Measurements from ENCODE around the gene REEP6.

REEP6 gene

DNA sequence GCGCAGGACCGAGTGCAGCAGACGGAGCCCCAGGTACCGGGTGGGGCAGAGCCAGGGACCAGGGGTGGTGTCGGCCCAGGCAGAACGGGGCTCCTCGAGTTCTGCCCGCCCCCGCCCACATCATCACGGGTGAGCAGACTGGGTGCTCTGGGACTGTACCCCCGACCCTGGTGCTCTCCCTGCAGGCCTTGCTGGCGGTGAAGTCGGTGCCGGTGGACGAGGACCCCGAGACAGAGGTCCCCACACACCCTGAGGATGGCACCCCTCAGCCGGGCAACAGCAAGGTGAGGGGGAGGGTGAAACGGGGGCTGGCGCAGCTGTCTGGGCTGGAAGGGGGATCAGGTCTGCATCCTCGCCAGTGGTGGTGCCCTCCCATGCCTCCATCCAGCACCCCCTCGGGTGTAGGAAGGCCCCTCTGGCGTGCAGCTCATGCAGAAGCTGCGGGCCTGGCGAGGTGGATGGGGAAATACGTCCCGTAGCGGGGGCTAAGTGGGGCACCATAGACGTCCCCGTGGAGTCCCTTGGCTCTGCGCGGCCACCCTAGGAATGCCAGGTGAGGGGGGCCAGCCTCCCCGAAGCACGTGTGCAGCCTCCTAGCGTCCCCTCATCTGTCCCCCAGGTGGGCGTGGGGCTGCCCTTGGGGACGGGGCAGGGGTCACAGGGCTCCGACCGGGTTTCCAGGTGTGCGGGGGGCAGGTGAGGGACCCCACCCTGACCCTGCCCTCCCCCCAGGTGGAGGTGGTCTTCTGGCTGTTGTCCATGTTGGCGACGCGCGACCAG is 34.7 kb upstream of the REEP6 start:
- no peak for DNase-seq (ENCODE audit: low read depth)

DNA sequence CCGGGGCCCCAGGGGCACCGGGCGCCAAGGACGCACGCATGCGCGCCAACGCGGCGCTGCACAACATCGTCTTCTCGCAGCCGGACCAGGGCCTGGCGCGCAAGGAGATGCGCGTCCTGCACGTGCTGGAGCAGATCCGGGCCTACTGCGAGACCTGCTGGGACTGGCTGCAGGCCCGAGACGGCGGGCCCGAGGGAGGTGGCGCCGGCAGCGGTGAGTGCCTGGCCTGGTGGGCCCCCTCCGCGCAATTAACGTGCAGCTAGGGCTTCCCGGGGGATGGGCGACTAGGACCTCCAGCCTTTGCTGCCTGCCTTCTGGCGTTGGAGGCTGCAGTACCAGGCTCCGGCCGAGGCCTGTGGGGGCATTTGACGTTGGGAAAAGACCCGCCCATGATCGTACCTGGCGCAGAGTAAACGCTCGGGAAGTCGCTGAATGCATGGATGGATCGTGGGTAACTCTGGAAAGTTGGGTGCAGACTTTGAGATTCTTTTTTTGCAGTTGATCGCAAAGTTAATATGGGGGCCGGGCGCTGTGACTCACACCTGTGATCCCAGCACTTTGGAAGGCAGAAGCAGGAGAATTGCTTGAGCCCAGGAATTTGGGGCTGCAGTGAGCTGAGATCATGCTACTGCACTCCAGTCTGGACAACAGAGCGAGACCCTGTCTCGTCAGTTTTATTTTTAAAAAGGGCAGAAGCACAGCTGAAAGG is 33.8 kb upstream of the REEP6 start:
- no peak for DNase-seq (ENCODE audit: low read depth)

GRCh38 chr19:1457892-1458291 is 33.1 kb upstream of the REEP6 start:
- no peak for DNase-seq (ENCODE audit: low read depth)

DNA sequence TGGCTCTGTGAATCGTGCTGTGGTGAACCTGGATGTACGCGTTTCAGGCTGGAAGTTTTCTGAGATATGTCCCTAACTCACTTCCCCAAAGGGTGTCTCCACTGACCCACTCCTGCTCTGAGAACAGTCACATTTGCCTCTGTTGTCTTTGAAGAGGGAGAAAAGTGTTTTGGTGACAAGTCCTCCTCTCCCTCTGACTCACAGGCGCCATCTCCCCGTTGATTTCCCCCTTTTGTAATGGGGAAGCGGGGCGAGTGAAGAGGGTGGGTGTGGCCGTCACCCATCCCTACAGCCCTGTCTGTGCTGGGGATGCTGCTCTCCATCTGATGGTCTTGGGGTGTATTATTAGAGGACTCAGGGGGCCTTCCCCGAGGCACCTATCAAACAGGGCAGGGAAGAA is 31.5 kb upstream of the REEP6 start:
- DNase-seq (ENCODE audit: low read depth): no peak

DNA sequence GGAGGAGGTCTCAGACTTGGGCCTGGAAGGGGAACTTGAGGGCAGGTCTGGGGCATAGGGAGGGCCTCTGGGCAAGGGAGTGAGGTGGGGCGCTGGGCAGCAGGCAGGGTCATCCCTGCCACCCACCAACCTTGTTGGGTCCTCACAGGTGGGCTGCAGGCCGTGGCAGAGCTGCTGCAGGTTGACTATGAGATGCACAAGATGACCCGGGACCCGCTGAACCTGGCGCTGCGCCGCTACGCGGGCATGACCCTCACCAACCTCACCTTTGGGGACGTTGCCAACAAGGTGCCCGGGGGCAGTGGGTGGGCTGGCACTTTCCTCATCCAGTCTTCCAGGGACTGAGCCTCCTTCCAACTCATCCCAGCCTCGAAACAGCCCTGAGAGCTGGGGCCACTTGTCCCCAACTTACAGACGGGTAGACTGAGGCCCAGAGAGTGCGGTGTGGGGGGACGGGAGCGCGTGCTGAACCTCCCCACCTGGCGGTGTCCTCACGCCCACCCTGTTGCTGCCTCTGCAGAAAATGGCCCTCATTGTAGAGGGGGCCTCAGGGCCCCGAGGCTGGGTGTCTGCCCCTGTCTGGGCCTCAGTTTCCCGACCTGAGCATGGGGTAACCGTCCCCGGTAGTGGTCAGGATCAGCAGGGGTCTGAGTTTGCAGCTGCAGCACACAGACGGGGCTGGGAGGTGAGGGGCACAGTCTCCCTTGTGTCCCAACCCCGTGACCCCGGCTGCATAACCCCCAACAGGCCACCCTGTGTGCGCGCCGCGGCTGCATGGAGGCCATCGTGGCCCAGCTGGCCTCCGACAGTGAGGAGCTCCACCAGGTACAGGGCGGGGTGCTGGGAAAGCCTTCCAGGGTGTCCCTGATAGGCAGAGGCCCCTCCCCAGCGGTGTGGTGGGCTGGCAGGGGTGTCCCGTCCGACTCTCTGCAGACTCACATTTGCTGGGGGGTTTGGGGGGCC is 30.7 kb upstream of the REEP6 start:
- DNase-seq (ENCODE audit: low read depth): no peak

- no peak for DNase-seq (ENCODE audit: low read depth)
These were observed 29.1 kb upstream of the REEP6 start for GRCh38 chr19:1461862-1462261.

DNA sequence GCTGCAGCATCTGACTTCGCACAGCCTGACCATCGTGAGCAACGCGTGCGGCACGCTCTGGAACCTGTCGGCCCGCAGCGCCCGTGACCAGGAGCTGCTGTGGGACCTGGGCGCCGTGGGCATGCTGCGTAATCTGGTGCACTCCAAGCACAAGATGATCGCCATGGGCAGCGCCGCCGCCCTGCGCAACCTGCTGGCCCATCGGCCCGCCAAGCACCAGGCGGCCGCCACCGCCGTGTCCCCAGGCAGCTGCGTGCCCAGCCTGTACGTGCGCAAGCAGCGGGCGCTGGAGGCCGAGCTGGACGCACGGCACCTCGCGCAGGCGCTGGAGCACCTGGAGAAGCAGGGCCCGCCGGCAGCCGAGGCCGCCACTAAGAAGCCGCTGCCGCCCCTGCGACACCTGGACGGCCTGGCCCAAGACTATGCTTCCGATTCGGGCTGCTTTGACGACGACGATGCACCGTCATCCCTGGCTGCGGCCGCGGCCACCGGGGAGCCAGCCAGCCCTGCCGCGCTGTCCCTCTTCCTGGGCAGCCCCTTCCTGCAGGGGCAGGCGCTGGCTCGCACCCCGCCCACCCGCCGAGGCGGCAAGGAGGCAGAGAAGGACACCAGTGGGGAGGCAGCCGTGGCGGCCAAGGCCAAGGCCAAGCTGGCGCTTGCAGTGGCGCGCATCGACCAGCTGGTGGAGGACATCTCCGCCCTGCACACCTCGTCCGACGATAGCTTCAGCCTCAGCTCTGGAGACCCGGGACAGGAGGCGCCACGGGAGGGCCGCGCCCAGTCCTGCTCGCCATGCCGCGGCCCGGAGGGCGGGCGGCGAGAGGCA is 25.6 kb upstream of the REEP6 start:
- no peak for DNase-seq (ENCODE audit: low read depth)

GRCh38 chr19:1466018-1466460 is 24.9 kb upstream of the REEP6 start:
- DNase-seq (ENCODE audit: low read depth): no peak

DNA sequence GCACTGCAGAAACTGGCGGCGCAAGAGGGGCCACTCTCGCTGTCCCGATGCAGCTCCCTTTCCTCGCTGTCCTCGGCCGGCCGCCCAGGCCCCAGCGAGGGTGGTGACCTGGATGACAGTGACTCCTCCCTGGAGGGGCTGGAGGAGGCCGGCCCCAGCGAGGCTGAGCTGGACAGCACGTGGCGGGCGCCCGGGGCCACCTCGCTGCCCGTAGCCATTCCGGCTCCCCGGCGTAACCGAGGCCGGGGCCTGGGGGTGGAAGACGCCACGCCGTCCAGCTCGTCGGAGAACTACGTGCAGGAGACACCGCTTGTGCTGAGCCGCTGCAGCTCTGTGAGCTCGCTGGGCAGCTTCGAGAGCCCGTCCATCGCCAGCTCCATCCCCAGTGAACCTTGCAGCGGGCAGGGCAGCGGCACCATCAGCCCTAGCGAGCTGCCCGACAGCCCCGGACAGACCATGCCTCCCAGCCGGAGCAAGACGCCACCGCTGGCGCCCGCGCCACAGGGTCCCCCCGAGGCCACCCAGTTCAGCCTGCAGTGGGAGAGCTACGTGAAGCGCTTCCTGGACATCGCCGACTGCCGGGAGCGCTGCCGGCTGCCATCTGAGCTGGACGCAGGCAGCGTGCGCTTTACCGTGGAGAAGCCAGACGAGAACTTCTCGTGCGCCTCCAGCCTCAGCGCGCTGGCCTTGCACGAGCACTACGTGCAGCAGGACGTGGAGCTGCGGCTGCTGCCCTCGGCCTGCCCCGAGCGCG is 24.3 kb upstream of the REEP6 start:
- no peak for DNase-seq (ENCODE audit: low read depth)

- DNase-seq (ENCODE audit: low read depth): no peak
These were observed 23.8 kb upstream of the REEP6 start for GRCh38 chr19:1467215-1467489.

GRCh38 chr19:1467490-1468273 is 23.3 kb upstream of the REEP6 start:
- no peak for DNase-seq (ENCODE audit: low read depth)

DNA sequence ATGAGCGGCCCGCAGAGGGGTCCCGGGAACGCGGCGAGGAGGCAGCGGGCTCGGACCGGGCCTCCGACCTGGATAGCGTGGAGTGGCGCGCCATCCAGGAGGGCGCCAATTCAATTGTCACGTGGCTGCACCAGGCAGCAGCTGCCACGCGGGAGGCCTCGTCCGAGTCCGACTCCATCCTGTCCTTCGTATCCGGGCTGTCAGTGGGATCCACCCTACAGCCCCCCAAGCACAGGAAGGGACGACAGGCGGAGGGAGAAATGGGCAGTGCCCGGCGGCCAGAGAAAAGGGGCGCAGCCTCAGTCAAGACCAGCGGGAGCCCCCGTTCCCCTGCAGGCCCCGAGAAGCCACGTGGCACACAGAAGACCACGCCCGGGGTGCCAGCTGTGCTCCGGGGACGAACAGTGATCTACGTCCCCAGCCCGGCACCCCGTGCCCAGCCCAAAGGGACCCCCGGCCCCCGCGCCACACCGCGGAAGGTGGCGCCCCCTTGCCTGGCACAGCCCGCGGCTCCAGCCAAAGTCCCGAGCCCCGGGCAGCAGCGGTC is 22.6 kb upstream of the REEP6 start:
- DNase-seq (ENCODE audit: low read depth): no peak

DNA sequence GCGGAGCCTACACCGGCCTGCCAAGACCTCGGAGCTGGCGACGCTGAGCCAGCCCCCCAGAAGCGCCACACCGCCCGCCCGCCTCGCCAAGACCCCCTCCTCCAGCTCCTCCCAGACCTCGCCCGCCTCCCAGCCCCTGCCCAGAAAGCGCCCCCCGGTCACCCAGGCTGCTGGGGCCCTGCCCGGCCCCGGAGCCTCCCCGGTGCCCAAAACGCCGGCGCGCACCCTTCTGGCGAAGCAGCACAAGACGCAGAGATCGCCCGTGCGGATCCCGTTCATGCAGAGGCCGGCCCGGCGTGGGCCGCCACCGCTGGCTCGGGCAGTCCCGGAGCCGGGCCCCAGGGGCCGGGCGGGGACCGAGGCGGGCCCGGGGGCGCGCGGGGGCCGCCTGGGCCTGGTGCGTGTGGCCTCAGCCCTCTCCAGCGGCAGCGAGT is 22.1 kb upstream of the REEP6 start:
- no peak for DNase-seq (ENCODE audit: low read depth)

DNA sequence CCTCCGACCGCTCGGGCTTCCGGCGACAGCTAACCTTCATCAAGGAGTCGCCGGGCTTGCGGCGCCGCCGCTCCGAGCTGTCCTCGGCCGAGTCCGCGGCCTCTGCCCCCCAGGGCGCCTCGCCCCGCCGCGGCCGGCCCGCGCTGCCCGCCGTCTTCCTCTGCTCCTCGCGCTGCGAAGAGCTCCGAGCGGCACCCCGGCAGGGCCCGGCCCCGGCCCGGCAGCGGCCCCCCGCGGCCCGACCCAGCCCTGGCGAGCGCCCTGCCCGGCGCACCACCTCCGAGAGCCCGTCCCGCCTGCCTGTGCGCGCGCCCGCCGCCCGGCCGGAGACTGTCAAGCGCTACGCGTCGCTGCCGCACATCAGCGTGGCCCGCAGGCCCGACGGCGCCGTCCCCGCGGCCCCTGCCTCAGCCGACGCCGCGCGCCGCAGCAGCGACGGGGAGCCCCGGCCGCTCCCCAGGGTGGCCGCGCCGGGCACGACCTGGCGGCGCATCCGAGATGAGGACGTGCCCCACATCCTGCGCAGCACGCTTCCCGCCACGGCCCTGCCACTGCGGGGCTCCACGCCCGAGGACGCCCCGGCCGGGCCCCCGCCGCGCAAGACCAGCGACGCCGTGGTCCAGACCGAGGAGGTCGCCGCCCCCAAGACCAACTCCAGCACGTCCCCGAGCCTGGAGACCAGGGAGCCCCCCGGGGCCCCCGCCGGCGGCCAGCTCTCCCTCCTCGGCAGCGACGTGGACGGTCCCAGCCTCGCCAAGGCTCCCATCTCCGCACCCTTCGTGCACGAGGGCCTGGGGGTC is 21.5 kb upstream of the REEP6 start:
- no peak for DNase-seq (ENCODE audit: low read depth)

DNA sequence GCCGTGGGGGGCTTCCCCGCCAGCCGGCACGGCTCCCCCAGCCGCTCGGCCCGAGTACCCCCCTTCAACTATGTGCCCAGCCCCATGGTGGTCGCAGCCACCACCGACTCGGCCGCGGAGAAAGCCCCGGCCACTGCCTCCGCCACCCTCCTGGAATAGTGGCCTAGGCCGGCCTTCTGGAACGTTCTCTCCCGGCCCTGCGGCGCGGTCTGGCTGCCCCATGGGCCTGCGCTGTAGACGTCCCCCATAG is 21.0 kb upstream of the REEP6 start:
- no peak for DNase-seq (ENCODE audit: low read depth)

GRCh38 chr19:1470305-1471009 is 20.5 kb upstream of the REEP6 start:
- no peak for DNase-seq (ENCODE audit: low read depth)

DNA sequence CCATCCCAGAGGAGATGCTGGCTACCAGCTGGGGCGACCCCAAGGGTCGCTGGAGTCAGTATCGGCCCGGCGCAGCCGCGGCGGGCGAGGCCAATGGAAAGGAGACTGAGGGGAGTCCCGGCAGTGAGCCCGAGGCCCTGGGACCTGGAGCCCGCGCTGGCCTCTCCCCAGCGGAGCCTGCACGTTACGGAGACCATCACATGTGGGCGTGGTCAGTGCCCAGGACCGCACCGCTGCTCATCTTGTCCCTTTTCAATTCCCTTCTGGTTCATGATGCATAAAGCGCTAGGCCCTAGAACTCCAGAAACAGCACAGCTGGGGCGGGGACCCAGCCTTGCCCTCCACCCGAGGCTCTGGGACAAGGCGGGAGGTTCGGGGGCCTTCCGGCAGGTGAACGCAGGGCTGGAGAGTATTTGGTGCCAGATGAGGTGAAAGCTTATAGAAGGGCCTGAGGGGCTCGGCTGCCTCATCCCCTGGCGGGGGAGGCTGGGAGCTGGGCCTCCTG is 19.9 kb upstream of the REEP6 start:
- DNase-seq (ENCODE audit: low read depth): no peak

DNA sequence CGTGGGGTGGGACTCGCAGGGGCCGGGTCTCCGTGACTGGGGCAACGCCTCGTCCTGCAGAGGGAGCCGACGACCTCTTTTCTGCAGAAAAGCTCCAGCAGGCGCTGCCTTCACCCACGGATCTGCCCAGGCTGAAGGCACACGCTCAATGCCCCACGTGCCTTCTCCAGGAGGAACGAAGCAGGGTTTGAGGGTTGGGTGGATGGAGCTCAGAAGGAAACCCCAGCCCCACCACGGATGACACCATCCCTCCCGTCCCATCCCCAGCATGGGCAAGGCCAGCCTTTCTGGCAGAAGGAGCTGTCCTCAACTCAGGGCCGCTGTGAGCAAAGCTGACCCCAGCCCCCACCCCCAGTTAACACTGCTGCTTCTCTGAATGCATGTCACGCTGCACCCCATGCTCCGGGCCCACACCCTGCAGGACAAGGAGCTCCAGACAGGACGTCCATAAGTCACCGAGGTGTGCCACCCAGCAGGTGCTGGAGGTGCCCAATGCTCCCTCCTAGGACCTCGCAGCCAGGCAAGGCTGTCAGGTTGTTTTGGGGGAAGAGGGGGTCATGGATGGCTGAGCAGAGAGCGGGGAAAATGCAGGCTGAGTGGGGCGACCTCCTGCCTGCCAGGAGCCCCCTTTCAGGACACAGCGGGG is 19.3 kb upstream of the REEP6 start:
- DNase-seq (ENCODE audit: low read depth): no peak

Measured in GM04503 (cell line).